Measurements from ENCODE around the gene ADAM11.

ADAM11 gene

DNA sequence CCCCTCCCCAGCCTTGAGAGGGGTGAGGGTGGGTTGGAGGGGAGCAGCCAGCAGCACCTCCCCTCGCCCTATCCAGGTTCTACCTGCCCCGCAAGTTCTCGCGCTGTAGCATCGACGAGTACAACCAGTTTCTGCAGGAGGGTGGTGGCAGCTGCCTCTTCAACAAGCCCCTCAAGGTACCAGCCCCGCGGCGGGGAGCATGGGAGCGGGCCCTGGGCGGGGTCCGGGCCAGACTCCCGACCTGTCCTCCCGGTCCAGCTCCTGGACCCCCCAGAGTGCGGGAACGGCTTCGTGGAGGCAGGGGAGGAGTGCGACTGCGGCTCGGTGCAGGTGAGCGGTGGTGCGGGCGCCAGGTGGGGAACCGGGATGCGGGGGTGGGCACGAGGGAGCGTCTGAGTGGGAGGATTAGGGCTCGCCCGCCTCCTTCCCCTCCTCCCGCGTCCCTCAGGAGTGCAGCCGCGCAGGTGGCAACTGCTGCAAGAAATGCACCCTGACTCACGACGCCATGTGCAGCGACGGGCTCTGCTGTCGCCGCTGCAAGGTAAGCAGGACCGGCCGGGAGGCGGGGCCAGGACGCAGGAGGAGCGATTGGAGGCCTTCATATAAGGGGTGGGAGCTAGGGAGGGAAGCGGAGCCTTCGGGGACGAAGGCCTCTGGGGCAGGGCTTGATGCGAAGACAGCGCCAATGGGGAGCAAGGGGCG, 16.5 kb downstream of the ADAM11 start:
- DNase-seq (ENCODE audit: low spot score), result peak; percentile 95

DNA sequence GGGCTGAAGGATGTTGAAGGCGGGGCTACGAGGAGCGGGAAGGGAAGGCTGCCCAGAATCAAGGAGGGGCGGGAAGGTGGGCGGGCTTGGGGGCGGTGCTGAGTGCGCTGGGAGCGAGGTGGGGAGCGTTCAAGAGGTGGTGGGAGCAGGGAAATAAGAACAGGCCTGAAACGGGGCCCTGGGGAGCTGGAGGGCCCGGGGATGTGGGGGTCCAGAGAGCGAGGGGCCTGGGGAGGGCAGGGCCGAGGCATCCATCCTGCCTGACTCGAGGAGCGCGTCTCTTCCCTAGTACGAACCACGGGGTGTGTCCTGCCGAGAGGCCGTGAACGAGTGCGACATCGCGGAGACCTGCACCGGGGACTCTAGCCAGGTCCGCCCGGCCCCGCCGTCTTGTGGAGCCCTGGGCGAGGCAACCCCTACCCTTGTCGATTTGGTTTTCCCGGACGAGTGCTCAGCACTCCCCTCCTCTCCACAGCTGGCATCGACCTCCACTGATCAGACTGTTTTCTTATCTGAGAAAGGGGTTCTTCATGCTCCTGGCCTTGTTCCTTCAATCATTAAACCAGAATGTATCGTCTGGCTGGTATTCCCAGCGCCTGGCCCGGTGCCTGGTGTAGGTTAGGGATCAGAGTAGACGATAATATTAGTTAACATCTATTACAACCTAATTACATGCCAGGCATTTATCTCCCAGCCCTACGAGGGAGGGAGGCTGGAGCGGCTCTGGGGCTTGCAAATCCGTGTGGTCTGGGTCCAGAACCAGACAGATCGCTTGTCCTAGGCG, 17.2 kb downstream of the ADAM11 start:
- DNase-seq (ENCODE audit: low spot score), result no peak

DNA sequence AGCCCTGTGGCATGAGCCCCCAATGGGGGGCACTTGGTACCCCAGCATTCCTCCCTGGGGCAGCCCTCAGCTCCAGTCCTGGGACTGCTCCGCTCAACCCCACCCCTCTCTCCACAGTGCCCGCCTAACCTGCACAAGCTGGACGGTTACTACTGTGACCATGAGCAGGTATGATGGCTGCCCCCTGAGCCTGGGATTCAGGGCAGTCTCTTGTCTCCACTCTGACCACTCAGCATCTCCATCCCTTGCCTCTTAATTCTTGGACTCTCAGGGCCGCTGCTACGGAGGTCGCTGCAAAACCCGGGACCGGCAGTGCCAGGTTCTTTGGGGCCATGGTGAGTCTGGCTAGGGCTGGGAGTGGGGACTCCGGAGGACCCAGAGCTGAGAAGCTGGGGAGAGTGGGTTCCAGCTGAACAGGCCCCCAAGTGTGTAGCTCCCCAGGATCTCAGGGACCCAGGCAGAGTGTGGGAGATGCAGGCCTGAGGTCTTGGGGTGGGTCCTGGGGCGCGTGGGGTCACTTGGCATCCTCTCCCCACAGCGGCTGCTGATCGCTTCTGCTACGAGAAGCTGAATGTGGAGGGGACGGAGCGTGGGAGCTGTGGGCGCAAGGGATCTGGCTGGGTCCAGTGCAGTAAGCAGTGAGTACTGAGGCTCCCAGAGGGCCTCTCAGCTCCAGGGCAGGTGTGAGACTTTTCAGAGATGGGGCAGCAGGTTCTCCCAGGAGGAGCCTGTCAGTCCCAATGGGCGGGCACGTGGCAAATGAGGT, 18.0 kb downstream of the ADAM11 start:
- no peak for DNase-seq (ENCODE audit: low spot score)

DNA sequence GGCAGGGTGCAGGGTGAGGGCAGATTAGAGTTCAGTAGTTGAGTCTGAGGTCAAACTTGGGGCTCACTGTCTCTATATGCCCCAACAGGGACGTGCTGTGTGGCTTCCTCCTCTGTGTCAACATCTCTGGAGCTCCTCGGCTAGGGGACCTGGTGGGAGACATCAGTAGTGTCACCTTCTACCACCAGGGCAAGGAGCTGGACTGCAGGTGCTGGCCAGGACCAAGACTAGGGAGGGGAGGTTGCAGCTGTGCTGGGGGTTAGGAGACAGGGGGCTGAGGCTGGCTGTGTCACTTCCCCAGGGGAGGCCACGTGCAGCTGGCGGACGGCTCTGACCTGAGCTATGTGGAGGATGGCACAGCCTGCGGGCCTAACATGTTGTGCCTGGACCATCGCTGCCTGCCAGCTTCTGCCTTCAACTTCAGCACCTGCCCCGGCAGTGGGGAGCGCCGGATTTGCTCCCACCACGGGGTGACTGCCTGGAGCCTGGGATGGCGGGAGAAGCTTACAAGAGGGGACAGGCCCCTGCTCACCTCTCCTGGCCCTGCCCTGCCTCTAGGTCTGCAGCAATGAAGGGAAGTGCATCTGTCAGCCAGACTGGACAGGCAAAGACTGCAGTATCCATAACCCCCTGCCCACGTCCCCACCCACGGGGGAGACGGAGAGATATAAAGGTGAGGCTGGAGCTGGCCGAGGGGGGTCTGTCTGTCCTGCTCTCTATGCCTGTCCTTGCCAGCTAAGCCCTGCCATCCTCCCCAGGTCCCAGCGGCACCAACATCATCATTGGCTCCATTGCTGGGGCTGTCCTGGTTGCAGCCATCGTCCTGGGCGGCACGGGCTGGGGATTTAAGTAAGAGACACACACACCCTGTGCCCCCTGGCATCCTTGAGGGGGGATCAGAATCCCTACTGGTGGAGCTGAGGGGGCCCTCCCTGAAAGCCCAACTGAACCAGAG, 18.9 kb downstream of the ADAM11 start:
- no peak for DNase-seq (ENCODE audit: low spot score)

DNA sequence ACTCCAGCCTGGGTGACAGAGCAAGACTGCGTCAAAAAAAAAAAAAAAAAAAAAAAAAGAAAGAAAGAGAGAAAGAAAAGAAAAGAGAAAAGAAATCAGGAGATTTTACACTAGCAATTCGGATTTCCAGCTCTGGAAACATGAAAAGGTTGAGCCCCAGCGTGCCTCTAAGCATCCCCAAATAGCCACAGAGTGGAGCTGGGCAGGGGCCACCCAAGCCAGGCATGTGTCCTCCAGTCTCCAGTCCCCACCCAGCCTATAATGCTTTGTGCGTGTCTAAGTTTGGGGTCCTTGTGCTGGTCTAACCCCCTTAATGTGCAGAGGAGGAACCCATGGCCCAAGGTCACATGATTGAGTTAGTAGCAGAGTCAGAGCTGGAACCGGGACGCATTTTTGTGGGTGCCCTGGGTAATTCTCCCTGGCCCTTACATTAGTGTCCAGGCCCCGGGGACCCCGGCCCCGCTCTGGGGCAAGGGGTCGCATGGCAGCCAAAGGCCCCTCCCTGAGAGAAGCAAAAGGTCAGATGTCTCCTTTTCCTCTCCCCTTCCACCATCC, 19.9 kb downstream of the ADAM11 start:
- DNase-seq (ENCODE audit: low spot score), result no peak

DNA sequence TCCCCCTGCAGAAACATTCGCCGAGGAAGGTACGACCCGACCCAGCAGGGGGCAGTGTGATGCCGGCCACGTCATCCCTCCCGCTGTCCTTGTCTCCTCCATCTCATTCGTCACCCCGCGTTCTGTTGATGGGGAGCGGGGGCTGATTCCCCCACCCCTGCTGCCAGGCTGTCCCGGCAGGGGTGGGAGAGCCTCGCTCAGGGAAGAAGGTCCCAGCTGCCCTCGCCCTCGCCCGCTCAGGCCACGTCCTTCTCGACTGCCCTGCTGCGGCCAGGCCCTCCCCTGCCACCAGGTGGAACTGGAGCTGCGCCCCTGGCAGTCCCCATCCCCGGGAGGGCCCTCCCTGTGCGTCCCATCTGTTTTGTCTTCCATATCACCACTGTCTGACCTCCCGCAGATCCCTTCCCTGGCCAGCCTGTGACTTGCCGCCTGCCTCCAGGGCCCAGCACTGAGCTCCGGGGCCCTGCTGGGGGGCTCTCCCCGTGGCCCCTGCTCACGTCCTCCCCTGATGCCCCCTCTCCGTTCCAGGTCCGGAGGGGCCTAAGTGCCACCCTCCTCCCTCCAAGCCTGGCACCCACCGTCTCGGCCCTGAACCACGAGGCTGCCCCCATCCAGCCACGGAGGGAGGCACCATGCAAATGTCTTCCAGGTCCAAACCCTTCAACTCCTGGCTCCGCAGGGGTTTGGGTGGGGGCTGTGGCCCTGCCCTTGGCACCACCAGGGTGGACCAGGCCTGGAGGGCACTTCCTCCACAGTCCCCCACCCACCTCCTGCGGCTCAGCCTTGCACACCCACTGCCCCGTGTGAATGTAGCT, 20.6 kb downstream of the ADAM11 start:
- DNase-seq (ENCODE audit: low spot score), result peak; percentile 77

DNA sequence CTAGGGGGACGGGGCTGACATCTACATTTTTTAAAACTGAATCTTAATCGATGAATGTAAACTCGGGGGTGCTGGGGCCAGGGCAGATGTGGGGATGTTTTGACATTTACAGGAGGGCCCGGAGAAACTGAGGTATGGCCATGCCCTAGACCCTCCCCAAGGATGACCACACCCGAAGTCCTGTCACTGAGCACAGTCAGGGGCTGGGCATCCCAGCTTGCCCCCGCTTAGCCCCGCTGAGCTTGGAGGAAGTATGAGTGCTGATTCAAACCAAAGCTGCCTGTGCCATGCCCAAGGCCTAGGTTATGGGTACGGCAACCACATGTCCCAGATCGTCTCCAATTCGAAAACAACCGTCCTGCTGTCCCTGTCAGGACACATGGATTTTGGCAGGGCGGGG, 21.4 kb downstream of the ADAM11 start:
- DNase-seq (ENCODE audit: low spot score), result no peak

DNA sequence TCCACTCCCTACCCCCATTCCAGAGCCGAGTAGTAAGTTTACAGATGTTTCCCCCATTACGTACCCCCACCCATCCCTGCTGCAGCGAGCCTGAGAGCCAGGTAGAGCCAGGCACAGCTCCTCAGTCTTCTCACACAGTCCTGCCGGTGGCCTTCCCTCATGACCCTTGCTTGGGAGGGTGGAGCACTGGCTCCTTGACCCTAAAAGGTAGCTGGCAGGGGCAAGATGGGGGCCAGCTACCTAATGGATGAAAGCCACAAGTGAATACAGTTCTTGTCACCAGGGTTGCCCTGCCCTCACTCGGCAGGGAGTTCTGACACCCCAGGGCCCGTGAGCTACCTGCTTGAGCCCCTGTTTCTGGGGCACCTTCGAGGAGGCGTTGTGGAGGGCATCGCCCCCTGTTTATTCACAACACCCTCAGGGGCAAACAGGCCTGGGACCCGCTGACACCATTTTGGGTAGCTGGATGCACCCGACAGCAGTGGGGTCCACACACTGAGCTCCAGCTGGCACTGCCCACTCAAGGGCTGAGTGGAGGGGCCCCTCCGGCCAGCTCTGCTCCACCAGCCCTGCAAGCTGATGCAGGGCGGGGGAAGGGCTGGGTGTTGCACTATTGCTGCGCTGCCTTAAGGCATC, 22.2 kb downstream of the ADAM11 start:
- DNase-seq (ENCODE audit: low spot score), result no peak

DNA sequence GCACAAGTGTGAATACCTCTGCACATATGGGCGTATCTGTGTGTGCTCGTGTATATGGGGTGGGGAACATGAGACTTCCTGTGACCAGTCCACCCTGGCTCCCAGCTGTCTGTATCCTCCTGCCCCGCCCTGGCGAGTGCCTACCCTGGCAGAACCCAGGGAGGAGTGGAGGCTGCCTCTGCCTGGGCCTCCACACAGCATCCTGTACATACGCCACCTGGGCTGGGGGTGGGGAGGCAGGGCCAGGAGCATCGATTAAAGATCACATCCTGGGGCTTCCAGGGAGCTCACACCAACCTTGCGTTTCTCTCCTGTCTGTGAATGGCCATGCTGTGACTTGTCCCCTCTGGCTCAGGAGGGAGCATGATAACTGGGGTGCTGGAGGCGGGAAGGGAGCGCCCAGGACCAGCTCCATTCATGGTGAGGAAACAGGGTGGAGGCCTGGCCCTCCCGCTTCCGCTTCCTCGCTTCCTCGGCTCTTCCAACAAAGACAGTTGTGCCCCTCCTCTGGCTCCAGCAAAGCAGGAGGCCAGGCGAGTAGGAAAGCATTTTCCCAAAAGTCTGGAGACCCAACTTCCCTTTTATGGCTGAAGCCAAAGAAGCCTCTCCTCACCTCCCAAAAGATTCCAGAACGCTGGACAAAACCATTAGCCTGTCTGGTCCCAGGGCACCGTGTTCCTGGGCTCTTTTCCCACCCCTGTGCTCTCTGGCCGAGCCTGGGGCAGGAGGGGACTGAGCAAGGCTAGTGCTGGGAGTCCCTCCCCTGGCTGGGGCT, 22.9 kb downstream of the ADAM11 start:
- DNase-seq (ENCODE audit: low spot score), result no peak

DNA sequence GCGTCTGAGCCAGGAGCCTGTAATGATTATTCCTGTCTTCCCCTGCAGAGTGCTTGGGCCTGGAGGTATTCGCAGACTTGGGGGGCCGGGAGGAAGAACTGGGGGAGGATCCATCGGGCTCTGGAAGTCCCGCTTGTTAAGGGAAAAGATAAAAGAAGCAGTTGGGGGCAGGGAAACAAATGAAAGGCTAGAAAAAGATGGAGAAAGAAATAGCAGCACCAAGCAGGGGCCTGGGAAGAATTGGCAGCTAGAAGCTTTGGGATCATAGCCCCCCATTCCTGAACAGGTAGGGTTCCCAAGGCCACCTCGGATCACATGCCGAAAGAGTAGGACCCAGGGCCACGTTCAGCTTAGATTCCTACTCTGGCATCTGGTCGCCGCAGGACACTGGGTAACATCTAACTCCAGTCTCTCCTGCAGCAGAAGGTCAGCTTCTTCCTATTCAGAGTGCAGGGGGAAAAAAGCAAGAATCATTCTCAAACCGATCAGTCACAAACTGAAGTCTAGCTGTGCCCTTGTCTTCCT, 23.6 kb downstream of the ADAM11 start:
- DNase-seq (ENCODE audit: low spot score), result no peak

DNA sequence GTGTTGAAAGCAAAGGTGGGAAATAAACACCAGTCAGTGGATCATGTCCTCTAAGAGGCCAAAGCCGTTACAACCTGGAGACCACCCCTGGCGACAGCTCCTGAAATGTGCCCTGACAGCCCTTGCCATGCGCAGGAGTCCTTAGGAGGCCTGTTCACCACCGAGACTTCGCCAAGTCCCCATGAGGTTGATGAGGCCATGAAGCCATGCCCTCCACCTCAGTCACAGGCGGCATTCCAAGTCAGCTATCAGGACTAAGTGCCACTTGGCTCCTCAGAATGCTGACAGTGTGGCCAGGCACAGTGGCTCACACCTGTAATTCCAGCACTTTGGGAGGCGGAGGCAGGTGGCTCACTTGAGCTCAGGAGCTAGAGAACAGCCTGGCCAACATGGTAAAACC, 27.1 kb downstream of the ADAM11 start:
- DNase-seq (ENCODE audit: low spot score), result no peak

DNA sequence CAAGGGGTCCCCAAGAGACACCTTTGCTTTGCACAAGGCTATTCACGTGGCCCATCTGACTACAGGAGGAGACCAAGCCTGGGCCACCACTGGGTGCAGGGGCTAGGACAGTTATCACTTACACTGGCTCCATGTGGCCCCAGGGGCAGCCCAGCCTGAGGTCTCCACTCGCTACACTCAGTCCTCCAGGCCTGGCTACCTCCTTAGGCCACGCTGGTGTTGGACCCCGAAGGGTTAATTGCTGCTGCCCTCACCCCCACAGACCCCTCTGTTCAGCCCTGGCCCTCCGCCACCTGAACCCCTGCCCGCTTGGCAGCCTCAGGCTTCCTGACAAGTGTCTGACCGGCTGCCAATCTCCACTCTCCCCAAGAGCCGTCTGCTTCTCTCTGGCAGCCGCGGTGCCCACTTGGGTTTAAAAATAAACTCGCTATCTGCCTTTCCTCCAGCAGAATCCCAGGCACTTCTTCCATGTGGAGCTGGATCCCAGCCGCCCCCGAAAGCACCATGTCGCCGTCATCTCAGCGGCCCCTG, 27.8 kb downstream of the ADAM11 start:
- no peak for DNase-seq (ENCODE audit: low spot score)

DNA sequence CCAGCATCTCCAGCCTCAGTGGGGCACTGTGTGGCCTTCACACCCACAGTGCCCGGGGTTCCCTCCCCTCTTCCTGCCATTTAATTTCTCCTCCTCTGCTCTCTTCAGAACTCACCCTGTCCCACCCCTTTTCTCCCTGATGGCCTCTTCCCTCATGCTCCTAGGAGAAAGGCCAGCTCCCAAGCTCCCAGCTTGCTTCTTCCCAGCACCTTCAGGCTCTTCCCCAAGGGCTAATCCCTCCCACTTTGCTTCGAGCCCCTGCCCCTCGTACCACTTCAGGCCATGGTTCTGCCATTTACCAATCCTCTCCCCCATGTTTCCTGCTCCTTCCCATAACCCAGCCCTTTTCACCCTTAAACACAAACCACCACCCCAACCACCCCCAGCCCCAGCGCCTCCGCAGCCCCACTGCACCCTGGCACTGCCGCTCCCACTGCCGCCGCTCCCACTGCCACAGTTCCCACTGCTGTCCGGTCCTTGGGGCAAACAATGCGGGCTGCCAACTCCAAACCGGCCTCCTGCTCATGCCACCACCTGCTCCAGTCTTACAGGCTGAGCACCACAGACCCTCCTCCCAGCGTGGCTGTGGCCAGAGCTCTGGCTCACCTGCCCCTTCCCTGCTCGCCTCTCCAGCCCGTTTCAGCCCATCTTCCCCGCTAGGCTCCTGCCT, 28.6 kb downstream of the ADAM11 start:
- no peak for DNase-seq (ENCODE audit: low spot score)

DNA sequence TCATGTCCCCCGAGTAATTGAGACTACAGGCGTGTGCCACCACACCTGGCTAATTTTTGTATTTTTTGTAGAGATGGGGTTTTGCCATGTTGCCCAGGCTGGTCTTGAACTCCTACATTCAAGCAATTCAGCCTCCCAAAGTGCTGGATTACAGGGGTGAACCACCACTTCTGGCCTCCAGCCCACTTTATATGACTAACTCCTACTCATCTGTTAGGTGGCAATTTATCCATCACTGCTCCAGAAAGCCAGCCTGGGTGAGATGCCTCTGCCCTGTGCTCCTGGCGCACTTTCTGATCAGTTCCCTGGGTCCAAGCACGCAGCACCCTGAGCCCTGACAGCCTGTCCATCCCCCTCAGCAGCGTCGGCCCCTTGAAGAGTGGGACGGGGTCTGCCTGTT, 29.4 kb downstream of the ADAM11 start:
- DNase-seq (ENCODE audit: low spot score), result no peak

DNA sequence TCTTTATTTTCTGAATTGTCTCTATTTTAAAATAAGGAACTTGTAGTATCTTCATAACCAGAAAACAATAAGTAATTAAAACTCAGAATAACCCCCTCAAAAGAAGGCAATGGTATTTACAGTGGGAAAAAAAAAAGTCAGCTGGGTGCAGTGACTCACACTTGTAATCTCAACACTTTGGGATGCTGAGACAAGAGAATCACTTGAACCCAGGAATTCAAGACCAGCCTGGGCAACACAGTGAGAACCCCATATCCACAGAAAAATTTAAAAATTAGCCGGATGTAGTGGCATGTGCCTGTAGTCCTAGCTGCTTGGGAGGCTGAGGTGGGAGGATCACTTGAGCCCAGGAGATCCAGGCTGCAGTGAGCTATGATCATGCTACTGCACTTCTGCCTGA, 33.5 kb downstream of the ADAM11 start:
- DNase-seq (ENCODE audit: low spot score), result no peak

DNA sequence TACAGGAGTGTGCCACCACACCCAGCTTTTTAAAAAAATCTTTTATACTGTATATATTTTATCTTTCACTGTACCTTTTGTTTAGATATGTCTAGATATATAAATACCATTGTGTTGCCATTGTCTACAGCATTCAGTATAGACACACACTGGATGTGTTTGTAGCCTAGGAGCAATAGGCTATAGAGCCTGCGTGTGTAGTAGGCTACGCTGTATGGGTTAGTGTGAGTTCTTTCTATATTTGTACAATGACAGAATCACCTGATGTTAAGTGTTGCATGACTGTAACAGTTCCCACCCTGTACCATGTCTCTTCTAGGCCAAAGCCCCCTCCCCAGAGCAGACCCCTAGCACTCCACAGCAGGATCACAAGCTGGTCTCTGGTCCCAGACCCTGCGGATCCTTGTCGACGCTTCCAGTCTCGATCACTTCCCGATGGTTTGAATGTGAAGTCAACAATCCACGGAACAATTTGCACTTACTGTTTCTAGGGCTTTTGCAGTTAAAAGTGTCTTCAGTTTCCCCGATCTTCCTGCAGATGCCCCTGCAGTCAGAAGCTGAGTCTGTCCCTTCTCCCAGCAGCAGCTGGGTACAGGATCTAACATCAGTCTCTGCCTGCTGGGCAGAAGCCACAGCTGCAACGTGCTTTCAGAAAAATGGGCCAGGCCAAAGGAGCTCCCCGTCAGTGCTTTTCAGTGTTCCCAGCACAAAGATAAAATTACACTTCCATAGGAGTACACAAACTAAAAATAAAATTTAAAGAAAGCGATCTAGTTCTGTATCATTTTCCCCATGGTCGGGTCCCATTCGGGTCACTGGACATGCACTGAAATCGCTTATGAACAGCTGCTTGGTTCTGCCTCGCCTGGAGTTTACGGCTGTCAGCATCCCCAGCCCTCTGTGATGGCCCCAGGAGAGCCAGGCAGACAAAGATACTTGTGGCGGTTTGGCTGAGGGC, 35.4 kb downstream of the ADAM11 start:
- no peak for DNase-seq (ENCODE audit: low spot score)

DNA sequence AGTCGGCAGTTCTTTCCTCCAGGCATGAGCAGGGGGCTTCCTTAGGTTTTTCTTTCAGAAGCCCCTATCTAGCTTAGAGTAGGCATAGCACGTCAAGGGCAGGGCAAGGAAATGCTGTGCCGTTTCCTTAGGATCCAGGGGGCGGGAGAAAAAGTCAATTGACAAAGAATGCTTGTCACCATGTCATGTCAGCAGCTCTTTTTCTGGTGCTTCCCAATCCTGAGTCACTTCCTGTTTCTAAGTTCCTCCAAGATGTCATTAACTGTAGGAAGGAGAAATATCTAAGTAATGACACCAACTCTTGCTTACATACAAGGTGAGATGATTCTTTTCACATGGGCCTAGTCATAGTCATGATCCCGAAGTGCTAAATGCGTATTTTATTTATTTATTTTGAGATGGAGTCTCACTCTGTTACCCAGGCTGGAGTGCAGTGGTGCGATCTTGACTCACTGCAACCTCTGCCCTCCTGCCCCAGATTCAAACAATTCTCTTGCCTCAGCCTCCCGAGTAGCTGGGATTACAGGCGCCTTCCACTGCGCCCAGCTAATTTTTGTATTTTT, 36.1 kb downstream of the ADAM11 start:
- DNase-seq (ENCODE audit: low spot score), result no peak

Data from putamen (tissue), 1 donor.